T-helper 17 cell (primary cell): ENCODE measurements around the gene ADAMTSL2. TPM values are rescaled to one million over a fixed set of nuclear protein-coding genes. Genes with fewer than 3 reads are reported as not detected.

Experiments used
- ATAC-seq: fragments of 150-1000 bp; cut with Tn5 transposase; 2 replicates; pipeline ENCODE4 v1.10.0; 2021; ENCODE audit warnings: mild to moderate bottlenecking, moderate library complexity
- DNase-seq, 3 donors: peaks; one replicate each; pipeline versions ENCODE4 v3.0.0 to v3.0.0-alpha.2; 2020 to 2021
- H3K9me3 ChIP-seq: one replicate; pipeline ENCODE4 v1.7.0; 2013; ENCODE audit warnings: low read length, mild to moderate bottlenecking; ENCODE audit not compliant: control insufficient read depth, poor library complexity, severe bottlenecking
- H3K27ac Mint-ChIP-seq: one replicate; pipeline ENCODE4 v1.8.0; 2022; ENCODE audit warnings: mild to moderate bottlenecking, moderate library complexity, mixed read lengths
- H3K27me3 Mint-ChIP-seq: one replicate; pipeline ENCODE4 v1.8.0; 2022; ENCODE audit warnings: mixed read lengths
- H3K36me3 Mint-ChIP-seq: one replicate; pipeline ENCODE4 v1.8.0; 2022; ENCODE audit warnings: low read depth, mixed read lengths
- H3K4me1 Mint-ChIP-seq: one replicate; pipeline ENCODE4 v1.8.0; 2022; ENCODE audit warnings: mild to moderate bottlenecking, mixed read lengths
- H3K4me3 Mint-ChIP-seq: one replicate; pipeline ENCODE4 v1.8.0; 2022; ENCODE audit warnings: mild to moderate bottlenecking, moderate library complexity, mixed read lengths
- total RNA-seq, 4 donors: library from RNA in 2 of 4; stranded (reverse) in 2 of 4; gene quantifications; one replicate each; pipeline ENCODE4 v1.2.3 and lab custom pipeline; 2022 to 2026

The ADAMTSL2 gene
- total RNA-seq, 2 donors from 2014 or later: not detected

- H3K9me3 ChIP-seq: no peaks in the 10 kb centered on the region
- DNase-seq: no peak
- Mint-ChIP-seq H3K36me3 (no peaks in the 10 kb centered on the region), H3K4me1 (no peaks in the 10 kb centered on the region), H3K4me3 (no peak overlapping the region), H3K27ac (no peak overlapping the region), H3K27me3 (peaks cover 25% of the 10 kb centered on the region)
- ATAC-seq: no peak
These were observed 16.3 kb upstream of the ADAMTSL2 start for GRCh38 chr9:133518200-133518599.

DNA sequence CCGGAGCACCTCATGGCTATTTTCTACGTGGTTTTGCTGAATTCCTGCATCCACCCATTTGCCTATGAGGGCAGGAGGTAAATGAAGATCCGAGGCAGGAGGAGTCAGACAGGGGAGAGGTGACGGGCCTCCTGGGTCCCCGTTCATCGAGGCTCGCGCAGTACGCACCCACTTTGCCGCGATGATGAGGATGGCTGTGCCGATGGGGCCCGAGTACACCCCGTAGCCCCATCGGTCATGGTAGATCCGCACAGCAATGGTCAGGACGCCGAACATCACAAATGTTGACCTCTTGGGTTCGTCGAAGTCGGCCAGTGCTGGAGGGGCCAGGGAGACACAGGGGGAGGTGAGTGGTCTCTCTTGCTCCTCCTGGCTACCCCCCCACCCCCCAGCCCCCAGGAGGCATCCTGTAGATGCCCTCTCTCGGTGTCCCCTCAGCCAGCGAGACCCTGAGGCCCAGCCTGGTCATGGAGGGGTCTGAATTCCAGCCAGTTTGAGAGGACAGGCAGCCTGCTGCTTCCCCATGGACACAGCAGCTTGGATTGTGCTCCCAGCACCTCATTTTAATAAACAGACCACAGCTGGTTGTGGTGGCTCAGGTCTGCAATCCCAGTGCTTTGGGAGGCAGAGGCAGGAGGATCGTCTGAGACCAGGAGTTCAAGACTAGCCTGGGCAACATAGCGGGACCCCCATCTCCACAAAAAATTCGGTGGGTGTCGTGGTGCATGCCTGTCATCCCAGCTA lies 15.6 kb upstream of the ADAMTSL2 start:
- H3K4me1 Mint-ChIP-seq: peaks cover 4% of the 10 kb centered on the region
- peaks cover 4% of the 10 kb centered on the region for H3K36me3 Mint-ChIP-seq
- H3K4me3 Mint-ChIP-seq: no peak overlapping the region
- peaks cover 32% of the 10 kb centered on the region for H3K27me3 Mint-ChIP-seq
- no peak for DNase-seq
- no peaks in the 10 kb centered on the region for H3K9me3 ChIP-seq
- ATAC-seq: no peak
- no peak overlapping the region for H3K27ac Mint-ChIP-seq

- Mint-ChIP-seq H3K27ac (no peak overlapping the region), H3K27me3 (peaks cover 34% of the 10 kb centered on the region), H3K4me3 (no peak overlapping the region), H3K36me3 (peaks cover 4% of the 10 kb centered on the region), H3K4me1 (peaks cover 4% of the 10 kb centered on the region)
- DNase-seq (no peak), ATAC-seq (no peak)
- no peaks in the 10 kb centered on the region for H3K9me3 ChIP-seq
These were observed 14.8 kb upstream of the ADAMTSL2 start for GRCh38 chr9:133519693-133520092.

DNA sequence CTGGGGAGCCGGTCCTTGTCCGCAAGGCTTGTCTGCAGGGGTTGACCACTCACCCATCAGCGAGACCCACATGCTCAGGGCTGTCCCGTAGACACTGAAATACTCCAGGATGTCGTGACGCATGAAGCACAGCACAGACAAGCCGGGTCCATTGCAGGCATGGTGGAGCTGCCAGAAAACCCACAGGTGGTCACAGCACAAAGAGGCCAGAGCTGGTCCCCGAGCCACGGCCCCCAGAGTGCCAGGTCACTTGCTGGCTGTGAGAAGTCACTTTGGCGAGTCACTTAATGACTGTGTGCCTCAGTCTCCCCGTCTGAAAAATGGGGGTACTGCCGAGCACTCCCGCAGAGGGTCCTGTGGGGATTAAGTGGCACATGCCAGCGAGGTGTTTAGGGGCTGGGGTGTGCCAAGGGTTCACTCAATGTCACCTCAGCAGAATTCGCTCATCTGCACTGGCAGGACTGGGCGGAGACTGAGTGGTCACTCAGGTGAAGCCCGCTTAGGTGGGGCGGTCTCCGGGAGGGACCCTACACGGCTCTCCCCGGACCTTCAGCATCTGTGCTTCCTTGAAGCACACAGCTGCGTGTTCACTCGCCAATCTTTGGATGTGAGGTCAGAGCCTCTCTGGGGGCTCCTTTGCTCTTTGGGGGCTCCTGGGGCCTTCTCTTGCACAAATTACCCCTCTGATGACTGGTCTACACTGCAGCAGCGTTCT lies 14.2 kb upstream of the ADAMTSL2 start:
- no peak for ATAC-seq
- Mint-ChIP-seq H3K4me1 (peaks cover 4% of the 10 kb centered on the region), H3K27ac (no peak overlapping the region), H3K4me3 (no peak overlapping the region), H3K36me3 (peaks cover 4% of the 10 kb centered on the region), H3K27me3 (peaks cover 34% of the 10 kb centered on the region)
- H3K9me3 ChIP-seq: no peaks in the 10 kb centered on the region
- no peak for DNase-seq

DNA sequence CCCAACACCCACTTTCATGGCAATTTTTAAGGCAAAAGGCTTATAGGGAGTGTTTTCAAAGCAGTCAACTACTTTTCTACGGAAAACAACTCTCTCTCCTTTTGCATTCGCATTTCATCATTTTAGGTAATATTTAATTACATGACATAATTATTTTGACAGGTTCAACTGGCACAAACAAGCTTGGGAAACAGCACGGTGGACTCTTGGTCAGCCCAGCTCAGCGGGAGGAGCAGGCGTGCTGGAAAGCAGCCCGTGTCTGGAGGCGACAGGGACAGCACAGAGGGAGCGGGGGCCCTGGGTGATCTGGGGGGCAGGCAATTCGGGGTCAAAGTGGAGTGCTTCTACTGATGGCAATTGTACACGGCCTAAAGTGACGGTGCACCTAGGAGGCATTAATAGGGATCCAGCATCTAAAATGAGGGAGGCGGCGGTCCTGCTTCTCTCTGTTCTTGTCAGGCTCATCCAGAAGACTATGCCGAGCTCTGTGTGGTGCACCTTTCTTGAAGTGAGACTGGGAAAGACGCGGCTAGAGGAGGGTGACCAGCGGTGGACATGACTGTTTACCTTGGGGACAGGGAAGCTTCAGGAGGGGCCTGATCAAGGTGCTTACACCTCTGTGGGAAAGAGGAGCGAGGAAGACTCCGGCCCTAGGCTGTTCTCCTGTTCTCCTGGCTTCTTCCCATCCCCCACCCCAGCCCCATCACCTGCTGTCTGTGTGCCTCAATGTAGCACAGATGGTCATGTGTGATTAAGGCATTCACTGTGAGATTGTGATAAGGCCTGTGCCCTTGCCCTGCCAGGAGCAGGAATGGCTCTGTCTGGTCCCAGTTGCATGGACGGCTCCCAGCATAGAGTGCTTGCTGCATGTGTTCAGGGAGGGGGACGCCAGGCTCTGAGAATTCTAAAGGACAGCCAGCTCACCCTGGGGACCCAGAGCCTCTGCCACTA lies 13.1 kb upstream of the ADAMTSL2 start:
- DNase-seq (no peak), ATAC-seq (no peak)
- no peaks in the 10 kb centered on the region for H3K9me3 ChIP-seq
- Mint-ChIP-seq H3K4me3 (no peak overlapping the region), H3K36me3 (peaks cover 4% of the 10 kb centered on the region), H3K27ac (no peak overlapping the region), H3K4me1 (peaks cover 6% of the 10 kb centered on the region), H3K27me3 (peaks cover 43% of the 10 kb centered on the region)

GRCh38 chr9:133522073-133522910 lies 12.2 kb upstream of the ADAMTSL2 start:
- peaks cover 4% of the 10 kb centered on the region for H3K36me3 Mint-ChIP-seq
- H3K9me3 ChIP-seq: no peaks in the 10 kb centered on the region
- no peak overlapping the region for H3K27ac Mint-ChIP-seq
- peaks cover 48% of the 10 kb centered on the region for H3K27me3 Mint-ChIP-seq
- ATAC-seq: no peak
- no peak overlapping the region for H3K4me3 Mint-ChIP-seq
- no peak for DNase-seq
- peaks cover 10% of the 10 kb centered on the region for H3K4me1 Mint-ChIP-seq

DNA sequence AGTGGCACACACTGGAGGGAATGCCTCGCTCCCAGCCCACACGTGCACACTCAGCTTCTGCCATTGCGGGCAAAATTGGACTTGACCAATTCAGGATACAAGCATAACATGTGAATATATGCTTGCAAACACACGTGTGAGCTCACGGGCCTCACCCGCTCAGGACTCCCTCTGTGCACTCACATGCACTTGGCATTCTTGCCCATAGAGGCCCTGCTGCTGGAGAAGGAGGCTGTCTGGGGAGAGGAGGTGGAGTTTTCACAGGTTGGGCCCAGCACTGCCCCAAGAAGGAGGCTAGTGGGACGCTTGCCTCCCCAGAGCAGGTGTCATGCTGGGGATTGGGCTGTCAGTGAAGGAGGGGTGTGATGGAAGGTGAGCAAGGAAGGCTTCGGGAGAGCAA lies 11.4 kb upstream of the ADAMTSL2 start:
- ATAC-seq: no peak

GRCh38 chr9:133524146-133524545 lies 10.4 kb upstream of the ADAMTSL2 start:
- Mint-ChIP-seq H3K27me3 (peaks cover 35% of the 10 kb centered on the region), H3K4me3 (no peak overlapping the region), H3K27ac (no peak overlapping the region), H3K36me3 (peaks cover 4% of the 10 kb centered on the region), H3K4me1 (peaks cover 11% of the 10 kb centered on the region)
- DNase-seq (no peak), ATAC-seq (no peak)
- H3K9me3 ChIP-seq: no peaks in the 10 kb centered on the region

More for the DNA sequence above, 11.4 kb upstream of the ADAMTSL2 start:
- peaks cover 4% of the 10 kb centered on the region for H3K36me3 Mint-ChIP-seq
- no peak overlapping the region for H3K27ac Mint-ChIP-seq
- H3K9me3 ChIP-seq: no peaks in the 10 kb centered on the region
- peaks cover 11% of the 10 kb centered on the region for H3K4me1 Mint-ChIP-seq
- no peak for DNase-seq
- no peak overlapping the region for H3K4me3 Mint-ChIP-seq
- peaks cover 45% of the 10 kb centered on the region for H3K27me3 Mint-ChIP-seq

DNA sequence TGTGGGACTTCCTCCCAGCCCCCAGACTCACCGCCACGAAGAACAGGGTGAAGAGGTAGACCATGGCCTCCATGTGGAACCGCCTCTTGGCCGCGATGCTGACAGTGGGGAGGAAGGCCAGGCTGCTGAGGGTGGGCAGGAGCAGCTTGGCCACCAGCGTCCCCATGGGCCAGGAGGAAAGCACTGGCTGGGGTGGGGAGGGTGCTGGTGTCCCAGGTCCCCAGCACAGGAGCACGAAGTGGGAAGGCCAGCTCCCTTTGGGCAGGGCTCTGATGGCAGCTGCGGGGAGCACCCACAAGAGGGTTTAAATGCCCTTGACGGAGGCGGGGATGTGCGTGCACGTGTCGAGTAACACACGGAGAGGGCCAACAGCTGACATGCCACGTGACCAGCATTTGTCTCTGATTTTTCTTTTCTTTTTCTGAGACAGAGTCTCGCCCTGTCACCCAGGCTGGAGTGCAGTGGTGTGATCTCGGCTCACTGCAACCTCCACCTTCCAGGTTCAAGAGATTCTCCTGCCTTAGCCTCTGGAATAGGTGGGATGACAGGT lies 9.8 kb upstream of the ADAMTSL2 start, which contains the start of gene MYMK:
Gene MYMK (minus strand): TSS at position 281 of the 550 bp plus-strand sequence. CDS start 115 bp downstream, at position 166.
- ATAC-seq: no peak
- H3K4me1 Mint-ChIP-seq: peaks cover 11% of the 10 kb centered on the region
- DNase-seq: no peak
- no peak within 1 kb of the TSS for H3K27ac Mint-ChIP-seq
- H3K9me3 ChIP-seq: no peaks in the 10 kb centered on the region
- peaks cover 35% of the 10 kb centered on the region for H3K27me3 Mint-ChIP-seq
- H3K36me3 Mint-ChIP-seq: peaks cover 4% of the 10 kb centered on the region
- H3K4me3 Mint-ChIP-seq: no peak within 1 kb of the TSS

- Mint-ChIP-seq H3K27ac (no peak overlapping the region), H3K27me3 (peaks cover 38% of the 10 kb centered on the region), H3K4me3 (no peak overlapping the region), H3K4me1 (peaks cover 11% of the 10 kb centered on the region), H3K36me3 (peaks cover 4% of the 10 kb centered on the region)
- DNase-seq (no peak), ATAC-seq (no peak)
- no peaks in the 10 kb centered on the region for H3K9me3 ChIP-seq
These were observed 8.8 kb upstream of the ADAMTSL2 start for GRCh38 chr9:133525677-133526076.

DNA sequence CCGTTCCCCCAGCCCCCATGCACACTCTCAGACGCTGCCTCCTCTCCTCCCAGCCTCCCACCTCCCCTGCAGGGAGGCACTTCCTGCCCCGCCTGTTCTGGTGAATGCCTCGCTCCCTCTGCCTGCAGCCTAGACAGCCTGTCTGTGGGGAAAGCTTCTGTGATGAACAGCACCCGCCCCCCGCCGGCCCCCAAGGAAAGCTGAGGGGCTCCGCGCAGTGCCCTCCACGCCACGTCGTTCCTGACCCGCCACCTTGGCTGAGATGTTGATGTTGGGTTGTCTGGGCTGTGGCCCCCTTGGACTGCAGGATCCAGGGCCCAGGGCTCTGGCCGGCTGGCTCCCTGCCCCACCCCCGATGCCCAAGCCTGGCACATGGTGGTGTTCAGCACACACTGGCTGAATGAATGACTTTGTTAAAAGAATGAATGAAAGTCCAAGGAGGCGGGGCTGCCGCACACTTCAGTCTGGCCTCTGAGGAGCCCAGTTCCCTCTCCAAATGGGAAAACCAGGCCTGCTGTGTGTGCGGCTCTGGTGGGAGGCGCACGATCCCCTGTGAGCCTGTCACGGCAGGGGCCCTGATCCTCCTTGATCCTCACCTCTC lies 7.7 kb upstream of the ADAMTSL2 start:
- Mint-ChIP-seq H3K4me1 (peaks cover 11% of the 10 kb centered on the region), H3K36me3 (peaks cover 4% of the 10 kb centered on the region), H3K27ac (no peak overlapping the region), H3K4me3 (no peak overlapping the region), H3K27me3 (peaks cover 38% of the 10 kb centered on the region)
- no peaks in the 10 kb centered on the region for H3K9me3 ChIP-seq
- no peak for DNase-seq
- no peak for ATAC-seq

DNA sequence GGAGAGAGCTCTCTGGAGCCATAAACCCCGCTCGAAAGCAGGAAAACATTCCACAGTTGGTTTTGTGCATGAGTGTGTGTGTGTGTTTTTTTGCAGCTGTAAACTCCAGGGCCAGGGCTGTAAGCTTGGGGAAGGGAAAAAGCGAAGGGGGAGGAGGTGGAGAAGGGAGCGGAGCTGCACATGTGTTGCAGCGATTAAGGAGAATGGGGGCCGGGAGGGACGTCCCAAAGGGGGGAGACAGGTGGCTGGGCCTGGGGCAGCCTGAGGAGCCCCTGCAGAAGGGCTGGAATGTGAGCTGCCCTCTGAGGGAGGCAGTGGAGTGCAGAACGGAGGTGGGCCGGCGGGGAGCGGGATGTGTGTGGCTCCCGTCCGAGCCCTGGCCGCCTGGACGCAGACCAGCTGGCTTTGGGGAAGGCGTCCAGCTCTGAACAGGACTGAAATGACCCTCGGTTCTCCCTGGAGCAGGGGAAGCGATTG lies 7.0 kb upstream of the ADAMTSL2 start:
- Mint-ChIP-seq H3K36me3 (peaks cover 4% of the 10 kb centered on the region), H3K27ac (no peak overlapping the region), H3K4me3 (no peak overlapping the region)

More for the DNA sequence above, 7.0 kb upstream of the ADAMTSL2 start:
- Mint-ChIP-seq H3K4me1 (peaks cover 11% of the 10 kb centered on the region), H3K27me3 (peaks cover 44% of the 10 kb centered on the region)
- ATAC-seq (no peak), DNase-seq (no peak)
- no peaks in the 10 kb centered on the region for H3K9me3 ChIP-seq
